AG04450 (cell line): Measurements from ENCODE around the gene C20orf173. TPM values are rescaled to one million over a fixed set of nuclear protein-coding genes. Genes with fewer than 3 reads are reported as not detected.
A peak's percentile ranks its signal among the peaks of the same experiment; 100 is the strongest.

ENCODE experiments used
- CTCF ChIA-PET: fragments of 300-600, 350-600 bp; formaldehyde crosslinking; extraction: SDS; loops from one replicate; lab custom pipeline; 2022; ENCODE audit warnings: antibody characterized with exemption, inconsistent platforms; lab: Charles Lee
- POLR2A ChIA-PET: fragments of 350-600 bp; formaldehyde crosslinking; extraction: SDS; loops from one replicate; lab custom pipeline; 2021; ENCODE audit warnings: antibody characterized with exemption, inconsistent platforms; lab: Yijun Ruan, JAX
- DNase-seq: peaks from one replicate; pipeline ENCODE4 v3.0.0-alpha.2; 2011; ENCODE audit warnings: low read depth, low spot score
- H3K27ac ChIP-seq: one replicate; pipeline ENCODE4 v1.5.1; 2012; ENCODE audit warnings: low read depth, low read length, control low read depth
- H3K27me3 ChIP-seq: one replicate; pipeline ENCODE4 v1.6.0; 2012; ENCODE audit warnings: low read length; ENCODE audit not compliant: control insufficient read depth, insufficient read depth
- H3K4me3 ChIP-seq: 2 replicates; pipeline ENCODE4 v1.5.1; 2011; ENCODE audit warnings: mild to moderate bottlenecking, low read depth, low read length, control low read depth
- H3K9me3 ChIP-seq: 2 replicates; pipeline ENCODE4 v1.5.1; 2012; ENCODE audit warnings: low read length; ENCODE audit not compliant: control insufficient read depth, insufficient read depth
- polyA plus RNA-seq: library from polyadenylated mRNA; depleted of rRNA; stranded (reverse); fragments of >200 nt; gene quantifications from 2 replicates; pipeline ENCODE4 v1.2.3, GENCODE V29; 2011
- TF ChIP-seq, protein P1 (sequence below): IDR thresholded peaks from 2 replicates; pipeline ENCODE4 v1.5.1; 2011; ENCODE audit warnings: low read depth, low read length, control low read depth, inconsistent platforms

The C20orf173 gene
- polyA plus RNA-seq, 1 experiment = not detected

DNA sequence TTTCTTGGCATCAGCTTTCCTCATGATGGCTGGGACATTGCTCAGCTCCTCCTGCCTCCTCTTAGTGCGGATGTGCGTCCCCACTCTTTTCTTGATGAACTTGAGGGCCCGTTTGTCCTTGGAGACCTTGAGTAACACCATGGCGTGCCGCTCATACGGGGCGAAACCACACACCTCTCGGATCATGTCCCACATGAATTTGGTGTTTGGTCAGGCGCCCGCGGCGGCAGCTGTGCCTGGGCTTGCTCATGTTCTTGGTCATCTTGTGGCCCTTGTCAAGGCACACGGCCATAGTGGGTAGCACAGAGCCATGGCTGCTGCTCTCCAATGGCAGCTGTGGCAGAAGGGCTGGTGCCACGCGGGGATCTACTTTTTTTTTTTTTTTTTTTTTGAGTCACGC lies 15.0 kb upstream of the C20orf173 start:
- TF ChIP-seq, protein P1, sequence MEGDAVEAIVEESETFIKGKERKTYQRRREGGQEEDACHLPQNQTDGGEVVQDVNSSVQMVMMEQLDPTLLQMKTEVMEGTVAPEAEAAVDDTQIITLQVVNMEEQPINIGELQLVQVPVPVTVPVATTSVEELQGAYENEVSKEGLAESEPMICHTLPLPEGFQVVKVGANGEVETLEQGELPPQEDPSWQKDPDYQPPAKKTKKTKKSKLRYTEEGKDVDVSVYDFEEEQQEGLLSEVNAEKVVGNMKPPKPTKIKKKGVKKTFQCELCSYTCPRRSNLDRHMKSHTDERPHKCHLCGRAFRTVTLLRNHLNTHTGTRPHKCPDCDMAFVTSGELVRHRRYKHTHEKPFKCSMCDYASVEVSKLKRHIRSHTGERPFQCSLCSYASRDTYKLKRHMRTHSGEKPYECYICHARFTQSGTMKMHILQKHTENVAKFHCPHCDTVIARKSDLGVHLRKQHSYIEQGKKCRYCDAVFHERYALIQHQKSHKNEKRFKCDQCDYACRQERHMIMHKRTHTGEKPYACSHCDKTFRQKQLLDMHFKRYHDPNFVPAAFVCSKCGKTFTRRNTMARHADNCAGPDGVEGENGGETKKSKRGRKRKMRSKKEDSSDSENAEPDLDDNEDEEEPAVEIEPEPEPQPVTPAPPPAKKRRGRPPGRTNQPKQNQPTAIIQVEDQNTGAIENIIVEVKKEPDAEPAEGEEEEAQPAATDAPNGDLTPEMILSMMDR = no peak
- Histone ChIP-seq H3K27ac (no peak overlapping the region), H3K27me3 (no peaks in the 10 kb centered on the region), H3K4me3 (no peak overlapping the region), H3K9me3 (no peaks in the 10 kb centered on the region; the same call in 1 of the 2 replicates)
- DNase-seq = no peak
- ChIA-PET CTCF (interaction anchor here (1.2 kb wide), 1 partner anchor 17 kb away, joined by 3 read pairs; no protein-coding TSS in a partner anchor), POLR2A (no interaction called here)

DNA sequence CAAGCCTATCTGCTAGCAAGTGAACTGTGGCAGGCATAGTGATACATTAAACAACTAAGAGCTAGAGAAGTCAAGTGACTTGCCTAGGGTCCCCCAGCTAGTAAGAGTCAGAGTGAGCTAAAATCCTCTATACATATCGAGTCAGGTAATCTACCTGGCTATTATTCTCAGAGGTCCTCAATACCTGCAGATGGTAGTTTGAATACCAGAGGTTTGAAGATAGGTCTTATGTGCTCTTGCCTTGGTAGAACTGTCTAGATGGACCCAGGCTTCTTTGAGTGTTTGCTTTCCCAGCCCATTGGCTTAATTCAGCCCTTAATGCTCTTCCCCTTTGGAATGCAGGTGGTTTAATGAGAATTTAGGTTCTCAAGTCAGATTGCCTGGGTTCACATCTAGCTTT lies 13.5 kb upstream of the C20orf173 start:
- CTCF ChIA-PET = interaction anchor here (1.2 kb wide), 1 partner anchor 18 kb away, joined by 3 read pairs; no protein-coding TSS in a partner anchor
- H3K4me3 ChIP-seq = no peak overlapping the region; the same call in 1 of the 2 replicates
- no peaks in the 10 kb centered on the region for H3K27me3 ChIP-seq
- POLR2A ChIA-PET = interaction anchor here (2.2 kb wide), 1 partner anchor 26 kb away, joined by 5 read pairs; no protein-coding TSS in a partner anchor
- no peak for DNase-seq
- H3K27ac ChIP-seq = no peak overlapping the region
- TF ChIP-seq, protein P1 = no peak
- no peaks in the 10 kb centered on the region; the same call in 1 of the 2 replicates for H3K9me3 ChIP-seq

DNA sequence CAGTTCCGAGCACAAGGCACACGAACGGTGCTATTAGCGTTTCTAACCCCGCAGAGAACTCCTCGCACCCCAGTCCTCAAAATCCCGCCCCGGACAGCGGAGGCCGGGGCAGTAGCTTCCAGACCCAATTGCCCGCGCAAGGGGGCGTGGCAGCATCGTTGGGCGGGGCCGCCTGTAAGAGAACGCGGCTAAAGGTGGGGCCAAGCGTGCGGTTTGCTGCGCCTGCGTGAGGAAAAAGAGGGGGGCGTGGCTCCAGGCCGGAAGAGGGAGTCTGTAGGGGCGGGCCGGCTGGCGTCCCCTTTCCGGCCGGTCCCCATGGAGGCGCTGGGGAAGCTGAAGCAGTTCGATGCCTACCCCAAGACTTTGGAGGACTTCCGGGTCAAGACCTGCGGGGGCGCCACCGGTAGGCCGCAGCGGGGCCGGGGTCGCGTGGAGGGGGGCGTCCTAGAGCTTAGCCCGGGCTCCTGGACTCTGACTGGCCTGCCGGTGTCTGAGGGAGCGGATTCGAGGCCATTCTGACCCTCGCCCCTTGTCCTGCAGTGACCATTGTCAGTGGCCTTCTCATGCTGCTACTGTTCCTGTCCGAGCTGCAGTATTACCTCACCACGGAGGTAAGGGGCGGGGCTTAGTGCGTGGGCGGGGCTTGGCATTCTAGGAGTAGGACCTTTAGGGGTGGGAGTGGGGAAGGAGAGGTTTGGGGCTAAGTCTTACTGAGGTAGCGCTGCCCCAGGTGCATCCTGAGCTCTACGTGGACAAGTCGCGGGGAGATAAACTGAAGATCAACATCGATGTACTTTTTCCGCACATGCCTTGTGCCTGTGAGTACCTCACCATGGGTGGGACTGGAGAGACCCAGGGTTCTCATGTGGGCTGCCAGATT lies 12.6 kb upstream of the C20orf173 start, which contains the start of gene ERGIC3:
ERGIC3 (plus strand) TSS at position 296 of the 880 bp plus-strand sequence; CDS start at position 316, 20 bp downstream.
- H3K27ac ChIP-seq = peak within 1 kb of the TSS; percentile 47
- peak; percentile 85 for DNase-seq
- H3K9me3 ChIP-seq = no peaks in the 10 kb centered on the region; the same call in 1 of the 2 replicates
- H3K27me3 ChIP-seq = no peaks in the 10 kb centered on the region
- CTCF ChIA-PET = no interaction called here
- TF ChIP-seq, protein P1 = no peak
- peak within 1 kb of the TSS; percentile 96 for H3K4me3 ChIP-seq
- POLR2A ChIA-PET = interaction anchor here (0.6 to 2.2 kb wide), 7 partner anchors 11 to 85 kb away, joined by 3 to 5 read pairs (median 3); partner anchors contain the start of gene SPAG4

DNA sequence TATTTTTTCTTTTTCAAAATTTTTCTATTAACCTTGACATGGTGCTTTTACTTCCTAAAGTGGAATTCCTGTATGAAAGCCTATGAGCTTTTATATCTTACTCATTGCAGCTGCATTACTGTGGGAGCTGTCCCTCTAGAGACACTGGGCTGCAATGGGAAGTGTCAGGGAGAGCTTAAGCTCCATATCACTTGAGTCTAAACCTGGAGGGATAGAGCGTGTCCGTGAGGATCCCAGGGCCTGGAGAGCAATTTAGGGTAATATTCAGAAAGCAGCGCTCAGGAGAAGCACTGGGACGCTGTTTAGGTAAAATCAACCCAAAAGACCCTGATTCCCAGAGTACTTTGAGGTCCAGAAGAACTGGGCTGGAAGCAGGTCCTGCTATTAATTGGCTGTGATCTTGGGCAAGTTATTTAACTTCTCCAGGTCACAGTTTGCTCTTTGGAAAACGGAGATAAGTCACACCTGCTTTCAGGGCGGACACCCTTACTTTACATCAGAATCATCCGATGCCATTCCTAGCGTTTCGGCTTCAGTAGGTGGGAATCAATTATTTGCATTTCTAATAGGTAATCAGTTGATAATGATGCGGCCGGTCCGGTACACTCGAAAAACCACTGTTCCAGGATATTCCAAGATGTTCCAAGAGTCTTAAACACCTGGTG lies 11.8 kb upstream of the C20orf173 start:
- ChIA-PET POLR2A (interaction anchor here (0.6 to 2.2 kb wide), 6 partner anchors 22 to 85 kb away, joined by 3 to 5 read pairs (median 3); partner anchors contain the start of gene SPAG4), CTCF (interaction anchor here (0.5 kb wide), 1 partner anchor 82 kb away, joined by 4 read pairs; no protein-coding TSS in a partner anchor)
- DNase-seq = no peak
- H3K27ac ChIP-seq = no peak overlapping the region
- TF ChIP-seq, protein P1 = no peak
- H3K4me3 ChIP-seq = peak overlapping the region; percentile 96
- no peaks in the 10 kb centered on the region for H3K27me3 ChIP-seq
- no peaks in the 10 kb centered on the region; the same call in 1 of the 2 replicates for H3K9me3 ChIP-seq
